Peyer's patch (tissue), 4 donors: ENCODE measurements around the gene APOE.
A peak's percentile ranks its signal among the peaks of the same experiment; 100 is the strongest.

ENCODE experiments used
- CTCF ChIP-seq, 6 experiments: fragments of 450-650 bp in 4 of 6; fragments of 200-600 bp in 2 of 6; sonication (generic) in 1 of 6; IDR thresholded peaks; one replicate each; pipeline ENCODE4 v1.5.1; 2017 to 2019; ENCODE audit warnings: antibody characterized with exemption in 6 of 6, mild to moderate bottlenecking in 3 of 6, moderate library complexity in 1 of 6
- POLR2A ChIP-seq, 2 donors: fragments of 450-650 bp; IDR thresholded peaks; one replicate each; pipeline ENCODE4 v1.5.1; 2017; ENCODE audit warnings: antibody characterized with exemption in 2 of 2, mild to moderate bottlenecking in 2 of 2, moderate library complexity in 2 of 2

- TF ChIP-seq CTCF (IDR thresholded peaks at IDR 0.05): peak; percentile 93 to 99 (median 97)
- TF ChIP-seq POLR2A (IDR thresholded peaks at IDR 0.05): no peak
Observed at GRCh38 chr19:44903602-44904425, 1.8 kb upstream of the APOE start.
